ENCODE data around the gene ASCL1.

The ASCL1 gene

DNA sequence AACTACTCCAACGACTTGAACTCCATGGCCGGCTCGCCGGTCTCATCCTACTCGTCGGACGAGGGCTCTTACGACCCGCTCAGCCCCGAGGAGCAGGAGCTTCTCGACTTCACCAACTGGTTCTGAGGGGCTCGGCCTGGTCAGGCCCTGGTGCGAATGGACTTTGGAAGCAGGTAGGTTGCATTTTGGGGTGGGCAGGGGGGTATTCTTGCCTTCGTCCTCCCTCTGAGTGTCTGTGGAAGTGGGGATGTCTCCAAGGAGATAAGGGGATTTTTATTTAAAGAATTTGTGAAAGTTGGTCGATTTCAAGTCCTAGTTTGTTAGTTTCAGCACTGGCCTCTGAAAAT, 1.3 kb downstream of the ASCL1 start:
- no peak for TF ChIP-seq POLR2A (IDR thresholded peaks at IDR 0.05; ENCODE audit: low read depth, low read length)
- FAIRE-seq: no peak
- DNase-seq (ENCODE audit: insufficient read length, low spot score): no peak

DNA sequence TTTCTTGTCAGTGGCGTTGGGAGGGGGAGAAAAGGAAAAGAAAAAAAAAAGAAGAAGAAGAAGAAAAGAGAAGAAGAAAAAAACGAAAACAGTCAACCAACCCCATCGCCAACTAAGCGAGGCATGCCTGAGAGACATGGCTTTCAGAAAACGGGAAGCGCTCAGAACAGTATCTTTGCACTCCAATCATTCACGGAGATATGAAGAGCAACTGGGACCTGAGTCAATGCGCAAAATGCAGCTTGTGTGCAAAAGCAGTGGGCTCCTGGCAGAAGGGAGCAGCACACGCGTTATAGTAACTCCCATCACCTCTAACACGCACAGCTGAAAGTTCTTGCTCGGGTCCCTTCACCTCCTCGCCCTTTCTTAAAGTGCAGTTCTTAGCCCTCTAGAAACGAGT, 1.9 kb downstream of the ASCL1 start:
- TF ChIP-seq POLR2A (IDR thresholded peaks at IDR 0.05; ENCODE audit: low read depth, low read length): no peak
- DNase-seq (ENCODE audit: insufficient read length, low spot score): no peak
- no peak for FAIRE-seq

GRCh38 chr12:102960766-102961465, 3.4 kb downstream of the ASCL1 start:
- TF ChIP-seq POLR2A (IDR thresholded peaks at IDR 0.05; ENCODE audit: low read depth, low read length): no peak
- FAIRE-seq (no peak), DNase-seq (ENCODE audit: insufficient read length, low spot score) (no peak)

- no peak for TF ChIP-seq POLR2A (IDR thresholded peaks at IDR 0.05; ENCODE audit: low read depth, low read length)
- no peak for FAIRE-seq
- DNase-seq (ENCODE audit: insufficient read length, low spot score): no peak
These were observed 4.0 kb downstream of the ASCL1 start for GRCh38 chr12:102961466-102961855.

GRCh38 chr12:102962532-102962931, 5.1 kb downstream of the ASCL1 start:
- no peak for FAIRE-seq
- DNase-seq (ENCODE audit: insufficient read length, low spot score): no peak
- TF ChIP-seq POLR2A (IDR thresholded peaks at IDR 0.05; ENCODE audit: low read depth, low read length): no peak

GRCh38 chr12:102962986-102963385, 5.5 kb downstream of the ASCL1 start:
- TF ChIP-seq POLR2A (IDR thresholded peaks at IDR 0.05; ENCODE audit: low read depth, low read length): no peak
- no peak for DNase-seq (ENCODE audit: insufficient read length, low spot score)
- no peak for FAIRE-seq

DNA sequence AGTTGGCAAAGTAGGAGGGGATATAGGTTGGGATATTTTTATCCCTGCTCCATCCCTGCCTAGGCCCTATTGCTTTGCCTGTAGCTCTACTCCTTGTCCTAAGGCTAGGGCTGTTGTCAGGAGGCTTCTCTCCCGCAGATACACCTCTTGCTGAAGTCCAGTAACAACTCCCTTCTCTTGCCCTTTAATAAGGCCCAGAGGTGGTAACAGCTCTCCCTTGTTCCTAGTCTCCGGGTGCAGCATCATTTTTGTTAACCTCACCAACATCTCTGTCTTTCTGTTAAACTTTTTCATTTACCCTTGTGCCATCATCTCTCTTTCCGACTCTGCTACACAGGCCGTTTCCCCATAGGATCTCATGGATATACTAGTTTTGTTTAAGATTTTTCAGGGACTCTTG, 6.3 kb downstream of the ASCL1 start:
- no peak for FAIRE-seq
- TF ChIP-seq POLR2A (IDR thresholded peaks at IDR 0.05; ENCODE audit: low read depth, low read length): no peak
- DNase-seq (ENCODE audit: insufficient read length, low spot score): no peak

- DNase-seq (ENCODE audit: insufficient read length, low spot score) (no peak), FAIRE-seq (no peak)
- no peak for TF ChIP-seq POLR2A (IDR thresholded peaks at IDR 0.05; ENCODE audit: low read depth, low read length)
These were observed 7.4 kb downstream of the ASCL1 start for GRCh38 chr12:102964872-102965271.

DNA sequence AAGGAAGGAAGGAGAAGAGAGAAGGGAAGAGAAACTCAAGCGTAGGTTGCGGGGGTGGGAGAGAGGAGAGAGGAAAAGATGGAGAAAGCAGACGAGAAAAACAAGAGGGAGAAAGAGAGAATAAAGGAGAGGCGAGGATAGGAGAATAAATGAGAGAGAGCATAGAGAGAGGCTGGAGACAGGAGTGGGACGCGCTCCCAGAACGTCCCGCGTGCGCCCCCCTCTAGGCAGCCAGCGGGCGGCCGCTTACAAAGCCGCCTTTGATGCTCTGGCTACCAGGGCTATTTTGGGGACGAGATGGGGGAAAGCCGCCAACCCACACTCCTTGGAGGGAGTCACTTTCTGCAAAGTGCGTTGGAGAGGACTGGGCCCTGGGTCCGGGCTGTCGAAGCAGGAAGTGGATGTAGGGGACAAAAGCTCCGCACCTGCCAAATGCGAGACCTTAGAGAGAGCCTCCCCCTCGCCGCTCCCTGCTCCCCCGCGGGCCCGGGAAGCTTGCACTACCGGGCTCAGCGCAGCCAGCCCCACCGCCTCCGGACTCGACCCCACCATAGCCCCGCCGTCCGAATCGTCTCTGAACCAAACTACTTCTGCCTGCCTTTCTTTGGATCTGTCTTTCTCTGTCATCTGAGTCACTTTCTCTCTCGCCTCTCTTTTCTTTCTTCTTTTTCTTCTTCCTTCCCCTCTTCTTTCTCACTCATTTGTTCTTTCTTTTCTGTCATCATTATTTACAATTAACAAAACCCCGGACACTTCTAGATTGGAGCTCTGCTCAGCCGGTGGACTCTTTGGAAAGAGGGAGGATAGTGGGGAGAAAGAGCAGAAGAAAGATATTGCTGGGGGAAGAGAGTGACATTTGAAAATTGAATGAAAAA, 8.0 kb downstream of the ASCL1 start:
- FAIRE-seq: no peak
- DNase-seq (ENCODE audit: insufficient read length, low spot score): no peak
- no peak for TF ChIP-seq POLR2A (IDR thresholded peaks at IDR 0.05; ENCODE audit: low read depth, low read length)

- no peak for FAIRE-seq
- no peak for TF ChIP-seq POLR2A (IDR thresholded peaks at IDR 0.05; ENCODE audit: low read depth, low read length)
- DNase-seq (ENCODE audit: insufficient read length, low spot score): no peak
These were observed 8.9 kb downstream of the ASCL1 start for GRCh38 chr12:102966200-102966863.

GRCh38 chr12:102970780-102971179, 13.3 kb downstream of the ASCL1 start:
- TF ChIP-seq POLR2A (IDR thresholded peaks at IDR 0.05; ENCODE audit: low read depth, low read length): no peak
- DNase-seq (ENCODE audit: insufficient read length, low spot score): no peak
- FAIRE-seq: no peak

DNA sequence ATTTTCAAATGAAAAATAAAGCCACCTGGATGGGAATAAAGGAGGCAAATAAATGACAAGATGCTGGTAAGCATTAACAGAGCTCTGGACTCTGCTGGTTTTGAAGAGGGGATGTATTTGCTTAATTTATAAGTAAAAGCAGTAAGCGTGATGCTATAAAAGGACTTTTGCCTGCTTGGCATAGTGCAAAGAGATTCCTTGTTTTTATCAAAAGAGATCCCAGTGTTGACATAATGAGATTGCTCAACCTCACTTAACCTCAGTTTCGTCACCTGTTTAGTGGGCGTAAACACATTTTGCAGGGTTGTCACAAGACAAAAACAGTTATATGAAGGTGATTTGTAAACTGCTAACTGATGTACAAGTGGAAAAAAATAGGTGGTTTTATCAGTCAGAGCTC, 13.8 kb downstream of the ASCL1 start:
- FAIRE-seq (no peak), DNase-seq (ENCODE audit: insufficient read length, low spot score) (no peak)
- no peak for TF ChIP-seq POLR2A (IDR thresholded peaks at IDR 0.05; ENCODE audit: low read depth, low read length)

- FAIRE-seq: no peak
- no peak for DNase-seq (ENCODE audit: insufficient read length, low spot score)
- TF ChIP-seq POLR2A (IDR thresholded peaks at IDR 0.05; ENCODE audit: low read depth, low read length): no peak
These were observed 16.1 kb downstream of the ASCL1 start for GRCh38 chr12:102973583-102973982.

DNA sequence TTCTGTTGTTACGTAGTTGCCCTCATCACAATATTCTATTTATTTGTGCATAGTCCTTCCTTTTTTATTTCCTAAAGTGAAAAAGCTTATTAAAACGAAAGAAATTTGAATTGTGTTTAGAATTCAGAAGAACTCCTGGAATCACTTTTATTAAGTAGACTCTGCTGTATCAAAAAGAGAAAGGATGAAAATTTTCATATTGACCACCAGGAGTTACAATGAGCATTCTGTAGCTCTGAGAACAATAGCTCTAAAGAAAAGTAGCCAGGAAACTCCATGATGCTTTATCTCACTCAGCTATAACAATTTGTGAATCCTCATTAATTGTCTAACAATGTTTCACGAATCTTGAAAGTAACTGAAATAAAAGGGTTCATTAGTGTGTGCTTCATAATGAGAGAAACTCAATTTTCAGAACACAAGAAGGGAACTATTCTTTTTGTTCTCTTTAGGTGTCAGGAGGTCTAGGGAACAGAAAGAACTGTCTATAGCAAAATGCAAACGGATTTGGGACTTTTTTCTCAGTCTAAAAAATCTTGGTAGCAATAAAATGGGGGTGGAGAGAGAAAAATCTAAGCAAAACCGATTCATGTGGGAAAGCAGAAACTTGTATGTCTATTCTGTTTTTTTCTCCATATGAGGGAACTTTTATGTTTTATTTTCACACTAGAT, 19.3 kb downstream of the ASCL1 start:
- DNase-seq (ENCODE audit: insufficient read length, low spot score): no peak
- no peak for TF ChIP-seq POLR2A (IDR thresholded peaks at IDR 0.05; ENCODE audit: low read depth, low read length)
- no peak for FAIRE-seq
